Measurements from ENCODE around the gene TNFAIP8.

Gene TNFAIP8

GRCh38 chr5:119328753-119329602 is 26.8 kb upstream of the TNFAIP8 start:
- DNase-seq (ENCODE audit: low read depth in 2 of 3, low spot score in 1 of 3), result peak in 2 of 3 donors; percentile 48 to 53

- DNase-seq (ENCODE audit: low read depth in 2 of 3, low spot score in 1 of 3), result no peak
These were observed 26.2 kb upstream of the TNFAIP8 start for GRCh38 chr5:119329666-119330065.

GRCh38 chr5:119330367-119331183 is 25.2 kb upstream of the TNFAIP8 start:
- DNase-seq (ENCODE audit: low read depth in 2 of 3, low spot score in 1 of 3), result peak in 2 of 3 donors; percentile 48 to 51

- no peak for DNase-seq (ENCODE audit: low read depth in 2 of 3, low spot score in 1 of 3)
These were observed 24.2 kb upstream of the TNFAIP8 start for GRCh38 chr5:119331566-119332095.

GRCh38 chr5:119332208-119332607 is 23.6 kb upstream of the TNFAIP8 start:
- no peak for DNase-seq (ENCODE audit: low read depth in 2 of 3, low spot score in 1 of 3)

GRCh38 chr5:119332978-119333401 is 22.8 kb upstream of the TNFAIP8 start:
- no peak for DNase-seq (ENCODE audit: low read depth in 2 of 3, low spot score in 1 of 3)

GRCh38 chr5:119333421-119333851 is 22.4 kb upstream of the TNFAIP8 start:
- no peak for DNase-seq (ENCODE audit: low read depth in 2 of 3, low spot score in 1 of 3)

GRCh38 chr5:119335261-119335677 is 20.6 kb upstream of the TNFAIP8 start:
- no peak for DNase-seq (ENCODE audit: low read depth in 2 of 3, low spot score in 1 of 3)

- no peak for DNase-seq (ENCODE audit: low read depth in 2 of 3, low spot score in 1 of 3)
These were observed 19.6 kb upstream of the TNFAIP8 start for GRCh38 chr5:119336262-119336661.

GRCh38 chr5:119336845-119337580 is 18.8 kb upstream of the TNFAIP8 start:
- no peak for DNase-seq (ENCODE audit: low read depth in 2 of 3, low spot score in 1 of 3)

- no peak for DNase-seq (ENCODE audit: low read depth in 2 of 3, low spot score in 1 of 3)
These were observed 17.4 kb upstream of the TNFAIP8 start for GRCh38 chr5:119338326-119338946.

- DNase-seq (ENCODE audit: low read depth in 2 of 3, low spot score in 1 of 3), result no peak
These were observed 16.5 kb upstream of the TNFAIP8 start for GRCh38 chr5:119339344-119339743.

- DNase-seq (ENCODE audit: low read depth in 2 of 3, low spot score in 1 of 3), result no peak
These were observed 15.9 kb upstream of the TNFAIP8 start for GRCh38 chr5:119339965-119340364.

GRCh38 chr5:119340597-119341218 is 15.1 kb upstream of the TNFAIP8 start:
- peak in 1 of 3 donors; percentile 50 for DNase-seq (ENCODE audit: low read depth in 2 of 3, low spot score in 1 of 3)

GRCh38 chr5:119341452-119342349 is 14.1 kb upstream of the TNFAIP8 start:
- DNase-seq (ENCODE audit: low read depth in 2 of 3, low spot score in 1 of 3), result peak in 1 of 3 donors; percentile 40

GRCh38 chr5:119342406-119342805 is 13.4 kb upstream of the TNFAIP8 start:
- no peak for DNase-seq (ENCODE audit: low read depth in 2 of 3, low spot score in 1 of 3)

GRCh38 chr5:119343052-119343451 is 12.8 kb upstream of the TNFAIP8 start:
- no peak for DNase-seq (ENCODE audit: low read depth in 2 of 3, low spot score in 1 of 3)

- DNase-seq (ENCODE audit: low read depth in 2 of 3, low spot score in 1 of 3), result peak in 2 of 3 donors; percentile 52 to 63
These were observed 12.1 kb upstream of the TNFAIP8 start for GRCh38 chr5:119343766-119344165.

- DNase-seq (ENCODE audit: low read depth in 2 of 3, low spot score in 1 of 3), result no peak
These were observed 11.6 kb upstream of the TNFAIP8 start for GRCh38 chr5:119344231-119344630.

All from stimulated activated CD4-positive, alpha-beta T cell treated with anti-CD3 and anti-CD28 coated beads, Interleukin-12 subunit alpha, Interleukin-12 subunit beta, amount 100 ng/mL, for 48 hours (primary cell).